SK-MEL-5 (cell line): Measurements from ENCODE around the gene TTC36. TPM values are rescaled to one million over a fixed set of nuclear protein-coding genes. Genes with fewer than 3 reads are reported as not detected.

Source experiments
- DNase-seq: peaks from one replicate; pipeline ENCODE4 v3.0.0-alpha.2; 2016; ENCODE audit warnings: low read depth, low spot score
- in situ Hi-C: cut with HindIII; loops from 2 replicates; pipeline ENCODE4 v1.10.0; 2016; ENCODE audit warnings: low sequenced_read_pairs, high pct_unique_total_duplicates, low pct_unique_long_range_greater_than_20kb
- total RNA-seq: library from RNA; depleted of rRNA; stranded (reverse); fragments of >200 nt; shearing (Covaris generic); gene quantifications from 2 replicates; pipeline ENCODE4 v1.2.3, GENCODE V29; 2014

The TTC36 gene
- total RNA-seq, 1 experiment from 2014 or later = not detected

GRCh38 chr11:118530180-118530682 lies 3.0 kb downstream of the TTC36 start:
- no peak for DNase-seq
- in situ Hi-C loops = no loop called here

- in situ Hi-C loops = no loop called here
- DNase-seq = no peak
Observed at GRCh38 chr11:118530683-118531596, 3.7 kb downstream of the TTC36 start, which contains the start of gene TMEM25. TSS of gene TMEM25 (plus strand) at chr11:118531192. CDS start at chr11:118531802, 610 bp downstream.

GRCh38 chr11:118531597-118532084 lies 4.4 kb downstream of the TTC36 start:
- in situ Hi-C loops = no loop called here
- no peak for DNase-seq

GRCh38 chr11:118532091-118532490 lies 4.8 kb downstream of the TTC36 start:
- no peak for DNase-seq
- in situ Hi-C loops = no loop called here

- in situ Hi-C loops = no loop called here
- no peak for DNase-seq
Observed at GRCh38 chr11:118532852-118533768, 5.8 kb downstream of the TTC36 start.

- in situ Hi-C loops = no loop called here
- DNase-seq = peak; percentile 71
Observed at GRCh38 chr11:118533769-118534729, 6.8 kb downstream of the TTC36 start.

GRCh38 chr11:118535261-118535660 lies 8.0 kb downstream of the TTC36 start:
- no peak for DNase-seq
- in situ Hi-C loops = no loop called here

GRCh38 chr11:118536726-118537125 lies 9.5 kb downstream of the TTC36 start:
- in situ Hi-C loops = no loop called here
- DNase-seq = no peak

GRCh38 chr11:118537409-118537980 lies 10.2 kb downstream of the TTC36 start:
- no peak for DNase-seq

GRCh38 chr11:118544010-118544646 lies 16.9 kb downstream of the TTC36 start:
- DNase-seq = no peak
- in situ Hi-C loops = no loop called here

More at GRCh38 chr11:118537409-118537980, 10.2 kb downstream of the TTC36 start:
- in situ Hi-C loops = no loop called here

- DNase-seq = no peak
- in situ Hi-C loops = no loop called here
Observed at GRCh38 chr11:118544647-118545010, 17.4 kb downstream of the TTC36 start.

GRCh38 chr11:118545533-118545932 lies 18.3 kb downstream of the TTC36 start:
- no peak for DNase-seq
- in situ Hi-C loops = no loop called here

GRCh38 chr11:118547132-118547531 lies 19.9 kb downstream of the TTC36 start:
- in situ Hi-C loops = no loop called here
- DNase-seq = no peak

- in situ Hi-C loops = no loop called here
- no peak for DNase-seq
Observed at GRCh38 chr11:118552341-118552740, 25.1 kb downstream of the TTC36 start.

- no peak for DNase-seq
- in situ Hi-C loops = no loop called here
Observed at GRCh38 chr11:118560806-118561205, 33.5 kb downstream of the TTC36 start.

GRCh38 chr11:118565051-118565450 lies 37.8 kb downstream of the TTC36 start:
- no peak for DNase-seq
- in situ Hi-C loops = no loop called here
